Hepatocyte (in vitro differentiated cells): ENCODE measurements around the gene ELAVL4.

Experiments
- CTCF ChIP-seq: fragments of 200-600 bp; sonication (generic); IDR thresholded peaks from 2 replicates; pipeline ENCODE4 v1.5.1; 2016; ENCODE audit warnings: antibody characterized with exemption, mild to moderate bottlenecking; ENCODE audit not compliant: poor library complexity
- EZH2 ChIP-seq: fragments of 200-600 bp; sonication (generic); IDR thresholded peaks from 2 replicates; pipeline ENCODE4 v1.6.1; 2016; ENCODE audit warnings: antibody characterized with exemption, mild to moderate bottlenecking, borderline replicate concordance

GRCh38 chr1:50139339-50140181, 30.8 kb downstream of the ELAVL4 start:
- TF ChIP-seq CTCF (no peak), EZH2 (no peak)
